ENCODE measurements around the gene MIOX. TPM values are rescaled to one million over a fixed set of nuclear protein-coding genes. Genes with fewer than 3 reads are reported as not detected.
A peak's percentile ranks its signal among the peaks of the same experiment; 100 is the strongest.

The MIOX gene
- total RNA-seq, 1 experiment from 2014 or later: 1.5 TPM

DNA sequence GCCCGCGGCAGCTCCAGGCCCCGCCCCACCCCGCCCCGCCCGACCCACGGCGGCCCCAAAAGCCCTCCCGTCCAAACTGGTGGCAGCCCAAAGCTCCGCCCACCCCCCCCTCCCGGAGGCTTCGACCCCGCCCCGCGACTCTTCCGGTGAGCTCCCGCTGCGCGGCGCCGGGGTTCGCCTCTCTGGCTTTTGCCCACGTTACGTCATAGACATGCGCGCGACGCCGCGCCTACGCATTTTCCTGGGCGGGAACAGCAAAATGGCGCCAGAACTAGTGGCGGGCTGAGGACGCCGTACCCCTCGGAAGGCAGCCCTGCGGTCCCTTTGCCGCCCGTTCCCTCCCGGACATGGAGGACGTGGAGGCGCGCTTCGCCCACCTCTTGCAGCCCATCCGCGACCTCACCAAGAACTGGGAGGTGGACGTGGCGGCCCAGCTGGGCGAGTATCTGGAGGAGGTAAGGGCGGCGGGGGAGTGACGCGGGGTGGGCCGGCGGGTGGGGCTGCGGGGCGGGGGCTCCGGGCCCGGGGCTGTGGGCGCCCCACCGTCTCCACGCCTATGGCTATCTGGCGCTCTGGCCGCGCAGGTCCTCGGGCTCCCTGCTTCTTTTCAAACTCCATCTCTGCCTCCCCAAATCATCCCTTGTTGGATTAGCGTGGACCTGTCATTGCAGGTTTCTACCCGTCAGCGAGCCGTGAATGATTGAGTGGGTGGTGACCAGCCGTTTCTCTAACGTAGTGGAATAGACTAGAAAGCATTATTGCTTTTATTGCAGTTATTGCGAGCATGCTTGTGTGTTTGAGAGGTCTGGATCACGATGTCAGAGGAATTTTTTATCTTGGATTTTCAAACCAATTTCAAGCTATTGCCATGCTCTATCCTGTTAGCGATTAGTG is 21.6 kb downstream of the MIOX start, which contains the start of gene NCAPH2:
NCAPH2 (plus strand) TSS at position 234 of the 894 bp plus-strand sequence; CDS start at position 348, 114 bp downstream.
- no TSS peak for BruUV-seq (replicated peaks)
- intact Hi-C loops (cut with micrococcal nuclease; ENCODE audit: unreplicated experiment): loop anchor here (1.0 to 5.0 kb wide), 4 partner anchors 17 to 166 kb away; partner anchors contain the start of genes CHKB, PPP6R2, SBF1 and SCO2
- Histone ChIP-seq H3K4me3 (peak within 1 kb of the TSS; percentile 97), H3K79me2 (ENCODE audit: low read depth) (peaks cover 53% of the 10 kb centered on the region), H4K20me1 (ENCODE audit: insufficient read depth) (peaks cover 8% of the 10 kb centered on the region), H3K4me1 (replicated peaks; ENCODE audit: insufficient read depth) (peaks cover 19% of the 10 kb centered on the region), H3K9me2 (ENCODE audit: insufficient read depth) (no peaks in the 10 kb centered on the region), H3K4me2 (peak within 1 kb of the TSS; percentile 94), H3K9me3 (ENCODE audit: insufficient read depth, low read depth) (no peaks in the 10 kb centered on the region), H3K36me3 (ENCODE audit: low read depth) (0 out of 2 replicates have a peak, but pooled peaks cover 5% of the 10 kb centered on the region), H3F3A (ENCODE audit: insufficient read depth, low read depth) (no peaks in the 10 kb centered on the region), H3K27me3 (ENCODE audit: insufficient read depth, low read depth) (no peaks in the 10 kb centered on the region), H2AFZ (peak within 1 kb of the TSS; percentile 94), H3K27ac (peak within 1 kb of the TSS; percentile 48)
- ChIA-PET POLR2A (ENCODE audit: unreplicated experiment) (interaction anchor here (0.5 to 1.1 kb wide), 10 partner anchors 17 to 215 kb away, joined by 3 to 27 read pairs (median 6); partner anchors contain the start of genes CHKB and SCO2), CTCF (interaction anchor here (0.6 to 1.1 kb wide), 6 partner anchors 17 to 90 kb away, joined by 4 to 8 read pairs (median 6); partner anchors contain the start of genes SCO2 and SYCE3)
- TF ChIP-seq CTCF (conservative IDR thresholded peaks at IDR 0.05): no peak
- TF ChIP-seq EZH2 (IDR thresholded peaks at IDR 0.05; ENCODE audit: low read depth): no peak
- DNase-seq: peak; percentile 93 to 94

GRCh38 chr22:50508897-50509296 is 22.2 kb downstream of the MIOX start:
- intact Hi-C loops (cut with micrococcal nuclease; ENCODE audit: unreplicated experiment): loop anchor here (1.0 to 5.0 kb wide), 4 partner anchors 16 to 167 kb away; partner anchors contain the start of genes CHKB, PPP6R2, SBF1 and SCO2
- H3K79me2 ChIP-seq (ENCODE audit: low read depth): peaks cover 60% of the 10 kb centered on the region

More at GRCh38 chr22:50508897-50509296, 22.2 kb downstream of the MIOX start:
- Histone ChIP-seq H3K4me3 (peak overlapping the region; percentile 68), H3K27ac (peak overlapping the region; percentile 48; the same call in 1 of the 2 replicates), H4K20me1 (ENCODE audit: insufficient read depth) (peaks cover 8% of the 10 kb centered on the region), H3K4me1 (replicated peaks; ENCODE audit: insufficient read depth) (peaks cover 19% of the 10 kb centered on the region), H2AFZ (peak overlapping the region; percentile 88; the same call in 1 of the 2 replicates), H3K9me3 (ENCODE audit: insufficient read depth, low read depth) (no peaks in the 10 kb centered on the region), H3K27me3 (ENCODE audit: insufficient read depth, low read depth) (no peaks in the 10 kb centered on the region), H3K9me2 (ENCODE audit: insufficient read depth) (no peaks in the 10 kb centered on the region), H3F3A (ENCODE audit: insufficient read depth, low read depth) (no peaks in the 10 kb centered on the region), H3K36me3 (ENCODE audit: low read depth) (0 out of 2 replicates have a peak, but pooled peaks cover 5% of the 10 kb centered on the region), H3K4me2 (peak overlapping the region; percentile 93)
- no peak for TF ChIP-seq EZH2 (IDR thresholded peaks at IDR 0.05; ENCODE audit: low read depth)
- no peak for TF ChIP-seq CTCF (conservative IDR thresholded peaks at IDR 0.05)
- no peak for DNase-seq
- ChIA-PET POLR2A (ENCODE audit: unreplicated experiment) (no interaction called here), CTCF (interaction anchor here (1.1 kb wide), 1 partner anchor 17 kb away, joined by 4 read pairs; the partner anchor contains the start of gene SCO2)
- TSS peak; percentile 34 for BruUV-seq (replicated peaks)

All from PC-9 (cell line).